HG03521 (cell line): Measurements from ENCODE around the gene ANAPC2.

Source experiments
- ATAC-seq: cut with Tn5 transposase; IDR thresholded peaks from one replicate; pipeline ENCODE4 v1.9.1; 2021; ENCODE audit warnings: mild to moderate bottlenecking, moderate library complexity; ENCODE audit not compliant: unreplicated experiment

ANAPC2 gene

GRCh38 chr9:137188490-137189296 is at the start of gene ANAPC2, which contains the start of gene SSNA1:
TSS of gene ANAPC2 (minus strand) at chr9:137188560. CDS start at chr9:137188532, 28 bp downstream.
TSS of gene SSNA1 (plus strand) at chr9:137188676. CDS start at chr9:137188727, 51 bp downstream.
- peak; percentile 76 for ATAC-seq

GRCh38 chr9:137236936-137237421 is 48.6 kb upstream of the ANAPC2 start:
- ATAC-seq, result no peak

- no peak for ATAC-seq
These were observed 48.0 kb upstream of the ANAPC2 start for GRCh38 chr9:137236238-137236935.

DNA sequence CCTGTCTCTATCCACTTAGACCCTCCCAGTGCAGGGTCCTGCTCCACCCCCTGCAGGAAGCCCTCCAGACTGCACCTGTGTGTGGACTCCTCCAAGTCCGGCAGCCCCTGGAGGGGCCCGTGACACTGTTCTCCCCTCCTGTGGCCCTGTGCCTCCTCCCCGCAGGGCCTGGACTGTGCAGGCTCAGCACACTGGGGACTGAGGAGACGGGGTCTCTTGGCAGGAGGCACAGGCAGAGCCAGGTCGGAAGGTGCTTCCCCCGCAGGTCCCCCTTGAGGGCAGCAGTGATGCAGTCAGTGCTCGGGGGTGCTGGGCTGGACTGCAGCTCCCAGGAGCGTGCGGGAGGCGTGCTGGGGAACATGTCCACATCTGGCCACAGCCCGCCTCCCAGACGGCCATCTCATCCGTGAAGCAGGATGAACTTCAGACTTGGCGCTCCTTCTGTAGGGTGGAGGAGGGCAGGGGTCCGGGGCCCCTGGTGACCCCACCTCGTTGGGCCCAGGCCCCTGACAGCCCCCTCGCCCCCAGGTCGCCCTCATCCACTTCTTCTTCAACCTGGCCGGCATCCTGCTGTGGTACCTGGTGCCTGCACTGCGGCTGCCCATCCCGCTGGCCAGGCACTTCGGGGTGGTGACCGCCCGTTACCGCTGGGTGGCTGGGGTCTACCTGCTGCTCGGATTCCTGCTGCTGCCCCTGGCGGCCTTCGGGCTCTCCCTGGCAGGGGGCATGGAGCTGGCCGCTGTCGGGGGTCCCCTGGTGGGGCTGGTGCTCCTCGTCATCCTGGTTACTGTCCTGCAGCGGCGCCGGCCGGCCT is 47.3 kb upstream of the ANAPC2 start:
- ATAC-seq, result no peak

DNA sequence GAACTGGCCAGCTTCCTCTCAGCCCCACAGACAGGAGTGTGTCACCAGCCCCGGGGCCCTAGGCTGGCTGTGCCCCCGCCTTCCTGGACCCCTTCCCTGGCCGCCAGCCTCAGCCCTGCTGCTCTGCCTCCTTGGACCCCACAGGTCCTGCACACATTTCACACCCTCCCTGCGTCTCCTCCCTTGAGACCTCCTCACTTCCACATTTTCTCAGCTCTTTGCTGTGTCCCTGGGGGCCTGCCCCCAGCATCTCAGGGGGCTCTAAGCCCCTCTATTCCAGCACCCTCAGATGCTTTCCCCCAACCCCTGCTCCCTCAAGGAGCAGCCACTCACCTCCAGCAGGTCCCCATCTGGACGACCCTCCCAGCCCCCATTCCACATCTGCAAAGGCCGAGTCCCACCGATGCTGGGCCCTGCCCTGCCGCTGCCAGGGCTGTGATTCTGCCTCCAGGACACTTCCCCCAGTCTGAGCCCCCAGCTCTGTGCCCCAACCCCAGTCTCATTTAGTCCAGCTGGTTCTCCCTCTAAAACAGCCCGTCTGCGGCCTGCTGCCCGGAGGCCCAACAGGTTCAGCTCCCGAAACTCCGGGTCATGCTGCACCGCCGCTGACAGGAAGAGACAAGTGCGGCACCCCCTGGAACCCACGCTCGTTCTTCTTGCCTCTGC is 46.5 kb upstream of the ANAPC2 start:
- ATAC-seq, result no peak

- no peak for ATAC-seq
These were observed 45.8 kb upstream of the ANAPC2 start for GRCh38 chr9:137234055-137234697.

DNA sequence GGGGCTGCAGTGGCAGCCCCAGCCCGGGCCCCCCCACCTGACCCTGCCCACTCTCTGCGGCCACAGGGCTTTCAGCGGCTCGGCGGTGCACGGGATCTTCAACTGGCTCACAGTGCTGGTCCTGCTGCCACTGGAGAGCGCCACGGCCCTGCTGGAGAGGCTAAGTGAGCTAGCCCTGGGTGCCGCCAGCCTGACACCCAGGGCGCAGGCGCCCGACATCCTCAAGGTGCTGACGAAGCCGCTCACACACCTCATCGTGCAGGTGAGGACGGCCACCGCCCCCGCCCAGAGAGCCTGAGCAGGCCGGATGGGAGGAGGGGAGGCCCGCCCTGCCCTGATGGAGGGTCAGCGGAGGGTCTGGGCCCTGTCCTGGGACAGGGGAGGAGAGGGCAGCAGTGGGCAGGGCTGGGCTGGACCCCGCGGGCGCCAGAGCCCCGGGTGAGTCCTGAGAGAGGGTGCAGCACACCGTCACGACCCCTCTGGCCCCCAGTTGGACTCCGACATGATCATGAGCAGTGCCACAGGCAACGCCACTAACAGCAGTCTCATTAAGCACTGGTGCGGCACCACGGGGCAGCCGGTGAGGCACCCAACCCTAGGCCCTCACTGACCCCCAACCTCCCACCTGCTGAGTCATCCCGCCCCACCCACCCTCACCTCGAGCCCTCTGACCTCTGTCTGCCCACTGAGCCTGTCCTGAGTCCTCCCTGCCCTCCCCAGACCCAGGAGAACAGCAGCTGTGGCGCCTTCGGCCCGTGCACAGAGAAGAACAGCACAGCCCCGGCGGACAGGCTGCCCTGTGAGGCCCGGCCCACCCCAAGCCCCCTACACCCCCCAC is 45.0 kb upstream of the ANAPC2 start:
- no peak for ATAC-seq

GRCh38 chr9:137232510-137232909 is 44.1 kb upstream of the ANAPC2 start:
- ATAC-seq, result no peak

- no peak for ATAC-seq
These were observed 43.7 kb upstream of the ANAPC2 start for GRCh38 chr9:137232101-137232500.

- ATAC-seq, result no peak
These were observed 43.1 kb upstream of the ANAPC2 start for GRCh38 chr9:137231372-137232039.

- ATAC-seq, result no peak
These were observed 42.5 kb upstream of the ANAPC2 start, which contains the start of gene SLC34A3 for GRCh38 chr9:137230705-137231371. TSS of gene SLC34A3 (plus strand) at chr9:137230901. CDS start at chr9:137231703, 802 bp downstream.

DNA sequence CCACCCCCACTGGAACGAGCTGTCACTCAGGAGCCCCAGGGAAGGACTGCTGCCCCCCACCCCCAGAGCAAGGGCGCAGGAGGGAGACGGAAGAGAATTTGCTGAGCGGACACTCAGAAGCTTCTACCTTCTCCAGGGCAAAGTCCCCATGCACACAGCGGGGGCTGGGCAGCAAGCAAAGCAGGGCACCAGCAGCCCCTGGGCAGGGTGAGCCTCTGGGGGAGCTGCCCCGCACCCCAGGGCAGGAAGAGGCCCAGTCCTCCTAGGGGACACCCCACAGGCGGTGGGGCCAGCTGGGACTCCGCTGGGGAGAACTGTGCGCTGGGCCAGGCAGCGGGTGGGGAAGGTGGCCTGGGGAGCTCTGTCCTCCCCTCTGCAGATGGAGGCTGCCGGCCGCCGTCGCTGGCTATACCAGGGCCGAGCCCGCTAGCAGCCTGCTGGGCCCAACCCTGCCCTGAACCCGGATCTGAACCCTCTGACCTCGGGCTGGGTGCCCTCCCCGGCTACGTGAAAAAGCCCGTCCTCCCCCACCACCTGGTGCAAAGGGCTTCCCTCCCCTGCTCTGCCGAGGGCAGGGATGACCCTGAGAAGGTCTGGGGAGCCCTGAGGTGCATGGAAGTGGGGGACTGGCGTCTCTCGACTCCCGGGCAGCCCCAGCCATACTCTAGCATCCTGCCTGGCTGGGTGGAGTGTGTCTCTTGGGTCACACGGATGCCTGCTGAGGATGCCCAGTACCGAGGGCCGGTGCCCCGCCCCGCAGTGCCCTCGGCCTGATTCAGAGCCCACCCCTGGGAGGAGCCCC is 41.7 kb upstream of the ANAPC2 start:
- no peak for ATAC-seq

- ATAC-seq, result no peak
These were observed 40.9 kb upstream of the ANAPC2 start for GRCh38 chr9:137228968-137229896.

GRCh38 chr9:137228506-137228967 is 40.2 kb upstream of the ANAPC2 start:
- ATAC-seq, result no peak

- no peak for ATAC-seq
These were observed 39.6 kb upstream of the ANAPC2 start for GRCh38 chr9:137227853-137228505.
